Cardiac fibroblast (primary cell): ENCODE data around the gene PIEZO2.

ENCODE experiments used
- DNase-seq, 2 donors: peaks; one replicate each; pipeline versions ENCODE4 v3.0.0 to v3.0.0-alpha.2; 2010; ENCODE audit warnings: low read depth in 2 of 2
- H3K4me3 ChIP-seq, 2 donors: replicated peaks in 1 of 2; 1 replicate in 1 of 2; 2 replicates in 1 of 2; pipeline ENCODE4 v1.5.1; 2011; ENCODE audit warnings: low read depth in 2 of 2, low read length in 2 of 2, mild to moderate bottlenecking in 2 of 2, moderate library complexity in 1 of 2
- TF ChIP-seq, protein P1 (sequence below): IDR thresholded peaks from one replicate; pipeline ENCODE4 v1.5.1; 2011; ENCODE audit warnings: low read depth, mild to moderate bottlenecking, low read length, inconsistent platforms

Gene PIEZO2

DNA sequence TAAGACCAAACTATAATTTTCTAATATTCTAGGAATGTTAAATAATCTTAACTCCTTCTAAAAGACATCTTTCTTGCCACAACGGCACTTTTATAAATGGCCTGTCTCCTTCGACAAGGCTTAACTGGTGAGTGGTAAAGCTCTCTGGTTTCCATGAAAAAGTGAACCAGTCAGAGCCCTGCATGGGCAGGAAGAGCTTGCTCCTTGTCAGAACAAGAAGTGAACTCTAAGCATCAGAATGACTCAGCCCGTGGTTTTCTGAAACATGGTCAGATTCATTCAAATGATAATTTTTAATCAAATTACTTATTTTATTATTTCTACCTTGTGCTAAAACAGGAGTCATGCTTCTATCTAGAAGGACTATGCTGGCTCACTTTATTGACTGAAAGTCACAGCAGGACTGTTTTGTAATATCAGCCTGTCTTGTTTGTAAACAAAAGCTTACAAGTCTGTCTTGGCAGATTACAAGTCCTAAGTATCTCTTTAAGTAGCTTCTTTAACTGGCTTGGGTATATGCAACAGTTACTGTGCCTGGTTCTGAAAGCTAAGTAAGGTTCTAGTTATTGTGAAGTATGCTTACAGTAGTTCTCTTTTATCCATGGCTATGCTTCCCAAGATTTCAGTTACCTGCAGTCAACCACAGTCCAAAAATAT is 378.2 kb downstream of the PIEZO2 start:
- H3K4me3 ChIP-seq: no peak overlapping the region
- peak in 1 of 2 donors; percentile 3 for DNase-seq
- TF ChIP-seq, protein P1, sequence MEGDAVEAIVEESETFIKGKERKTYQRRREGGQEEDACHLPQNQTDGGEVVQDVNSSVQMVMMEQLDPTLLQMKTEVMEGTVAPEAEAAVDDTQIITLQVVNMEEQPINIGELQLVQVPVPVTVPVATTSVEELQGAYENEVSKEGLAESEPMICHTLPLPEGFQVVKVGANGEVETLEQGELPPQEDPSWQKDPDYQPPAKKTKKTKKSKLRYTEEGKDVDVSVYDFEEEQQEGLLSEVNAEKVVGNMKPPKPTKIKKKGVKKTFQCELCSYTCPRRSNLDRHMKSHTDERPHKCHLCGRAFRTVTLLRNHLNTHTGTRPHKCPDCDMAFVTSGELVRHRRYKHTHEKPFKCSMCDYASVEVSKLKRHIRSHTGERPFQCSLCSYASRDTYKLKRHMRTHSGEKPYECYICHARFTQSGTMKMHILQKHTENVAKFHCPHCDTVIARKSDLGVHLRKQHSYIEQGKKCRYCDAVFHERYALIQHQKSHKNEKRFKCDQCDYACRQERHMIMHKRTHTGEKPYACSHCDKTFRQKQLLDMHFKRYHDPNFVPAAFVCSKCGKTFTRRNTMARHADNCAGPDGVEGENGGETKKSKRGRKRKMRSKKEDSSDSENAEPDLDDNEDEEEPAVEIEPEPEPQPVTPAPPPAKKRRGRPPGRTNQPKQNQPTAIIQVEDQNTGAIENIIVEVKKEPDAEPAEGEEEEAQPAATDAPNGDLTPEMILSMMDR: no peak

DNA sequence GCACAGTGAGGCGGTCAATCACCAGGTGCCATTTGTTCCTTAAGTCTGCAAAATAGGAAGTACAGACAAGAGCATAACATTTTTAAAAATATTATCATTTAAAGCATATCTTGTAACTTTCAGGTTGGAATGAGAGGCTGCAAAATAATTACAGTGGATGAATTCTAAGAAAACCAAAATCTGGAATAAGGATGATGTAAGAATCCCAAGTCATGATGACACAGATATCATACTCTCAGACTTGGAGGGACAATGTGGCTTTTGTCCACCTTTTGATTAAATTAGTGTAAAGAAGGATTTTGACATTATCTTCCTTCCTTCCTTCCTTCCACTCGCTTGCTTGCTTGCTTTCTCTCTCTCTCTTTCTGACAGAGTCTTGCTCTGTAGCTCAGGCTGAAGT is 379.1 kb downstream of the PIEZO2 start:
- H3K4me3 ChIP-seq: no peak overlapping the region
- DNase-seq: no peak
- TF ChIP-seq, protein P1: no peak

DNA sequence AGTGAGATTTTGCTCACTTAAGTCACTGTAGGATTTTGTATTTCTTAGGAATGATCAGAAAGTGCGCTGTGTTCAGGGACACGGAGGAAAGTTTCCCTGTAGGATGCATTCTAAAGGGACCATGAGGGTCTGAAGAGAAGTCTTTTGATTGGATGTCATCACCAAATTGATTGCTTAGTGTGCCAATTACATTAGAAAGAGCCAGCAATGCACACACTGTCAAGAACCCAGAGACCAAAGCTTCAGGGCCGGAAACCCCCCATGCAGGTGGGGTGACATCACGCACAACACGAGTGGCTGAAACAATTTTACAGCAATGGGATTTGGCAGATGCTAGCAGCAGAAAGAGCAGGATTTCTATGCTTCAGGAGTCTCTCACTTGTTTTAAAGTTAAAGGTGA is 381.1 kb downstream of the PIEZO2 start:
- TF ChIP-seq, protein P1: no peak
- no peak overlapping the region for H3K4me3 ChIP-seq
- no peak for DNase-seq

DNA sequence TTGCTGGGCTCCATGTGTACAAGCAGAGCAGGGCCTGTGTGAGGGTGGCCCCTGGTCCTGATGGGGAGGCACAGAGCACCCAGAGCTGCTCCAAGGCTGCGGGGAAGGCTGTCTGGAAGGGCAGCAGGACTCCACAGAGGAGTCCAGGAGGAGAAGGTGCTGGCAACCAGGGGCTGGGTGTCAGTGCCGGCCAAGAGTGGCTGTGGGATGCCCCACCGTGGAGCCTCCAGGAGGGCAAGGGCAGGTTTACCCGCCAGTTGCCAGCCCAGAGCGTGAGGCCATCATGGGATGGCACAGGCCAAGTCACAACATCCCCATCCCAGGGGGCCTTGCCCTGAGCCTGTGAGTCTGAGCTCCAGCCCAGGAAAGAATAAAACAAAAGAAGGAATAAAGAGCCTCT is 381.7 kb downstream of the PIEZO2 start:
- no peak for DNase-seq

DNA sequence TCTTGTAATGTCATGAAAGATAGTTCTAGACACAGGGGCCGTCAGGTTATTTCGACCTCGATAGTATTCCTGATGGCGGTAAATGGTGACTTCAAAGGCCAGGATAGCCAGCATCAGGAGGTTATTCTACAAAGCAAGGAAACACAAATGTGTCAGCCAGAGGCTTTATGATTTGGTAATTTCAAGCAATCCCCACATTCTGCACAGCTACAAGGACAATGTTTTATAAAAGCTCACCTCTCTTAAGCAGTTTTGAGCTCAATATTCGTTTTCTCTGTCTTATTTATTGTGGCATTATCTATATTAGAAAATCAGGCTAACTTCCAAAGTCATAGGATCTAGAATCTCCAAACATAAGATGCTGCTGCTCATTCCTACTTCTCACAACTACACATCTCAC is 388.4 kb downstream of the PIEZO2 start:
- no peak overlapping the region for H3K4me3 ChIP-seq
- TF ChIP-seq, protein P1: no peak
- DNase-seq: no peak

More for the DNA sequence above, 381.7 kb downstream of the PIEZO2 start:
- TF ChIP-seq, protein P1: no peak
- H3K4me3 ChIP-seq: no peak overlapping the region

DNA sequence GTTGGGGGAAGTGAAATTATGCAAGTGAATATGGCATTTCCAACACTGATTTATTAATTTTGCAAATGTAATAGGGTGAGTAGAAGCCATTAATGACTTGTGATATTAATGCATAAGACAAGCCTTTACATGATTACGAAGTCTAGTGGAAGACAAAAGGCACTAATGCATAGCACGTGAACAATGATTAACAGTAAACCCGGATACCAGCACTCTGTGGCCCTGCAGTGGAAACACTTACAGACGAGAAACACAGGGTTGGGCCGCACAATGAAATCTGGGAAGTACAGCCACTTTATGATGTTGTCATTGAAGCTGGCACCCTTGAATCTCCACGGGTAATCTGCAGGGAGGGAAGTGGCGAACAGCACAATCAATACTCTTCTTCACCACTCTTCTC is 390.1 kb downstream of the PIEZO2 start:
- H3K4me3 ChIP-seq: no peak overlapping the region
- TF ChIP-seq, protein P1: no peak
- DNase-seq: no peak

DNA sequence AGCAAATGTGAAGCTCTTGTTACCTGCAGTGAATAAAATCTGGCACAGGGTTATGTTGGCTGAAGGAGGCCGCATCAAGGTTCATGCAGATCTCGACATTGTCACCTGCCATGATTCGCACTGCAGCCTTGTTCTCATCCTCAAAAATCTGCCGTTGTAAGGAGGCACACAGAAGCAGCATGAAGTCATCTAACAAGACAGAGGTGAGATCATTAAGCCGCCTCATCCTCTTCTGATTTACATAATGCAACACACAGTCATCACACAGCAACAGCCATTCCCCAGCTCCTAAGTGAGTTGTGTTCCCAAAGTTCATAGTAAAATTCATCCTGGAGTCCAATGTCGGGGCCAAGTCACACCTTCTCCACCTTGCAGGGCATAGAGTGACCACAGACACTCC is 391.4 kb downstream of the PIEZO2 start:
- TF ChIP-seq, protein P1: no peak
- no peak for DNase-seq
- H3K4me3 ChIP-seq: no peak overlapping the region
